Kidney capillary endothelial cell (primary cell): ENCODE results near the gene BLTP3B.

Experiments used
- DNase-seq: peaks from one replicate; pipeline ENCODE4 v3.0.0-alpha.2; 2018; ENCODE audit warnings: low spot score

BLTP3B gene

DNA sequence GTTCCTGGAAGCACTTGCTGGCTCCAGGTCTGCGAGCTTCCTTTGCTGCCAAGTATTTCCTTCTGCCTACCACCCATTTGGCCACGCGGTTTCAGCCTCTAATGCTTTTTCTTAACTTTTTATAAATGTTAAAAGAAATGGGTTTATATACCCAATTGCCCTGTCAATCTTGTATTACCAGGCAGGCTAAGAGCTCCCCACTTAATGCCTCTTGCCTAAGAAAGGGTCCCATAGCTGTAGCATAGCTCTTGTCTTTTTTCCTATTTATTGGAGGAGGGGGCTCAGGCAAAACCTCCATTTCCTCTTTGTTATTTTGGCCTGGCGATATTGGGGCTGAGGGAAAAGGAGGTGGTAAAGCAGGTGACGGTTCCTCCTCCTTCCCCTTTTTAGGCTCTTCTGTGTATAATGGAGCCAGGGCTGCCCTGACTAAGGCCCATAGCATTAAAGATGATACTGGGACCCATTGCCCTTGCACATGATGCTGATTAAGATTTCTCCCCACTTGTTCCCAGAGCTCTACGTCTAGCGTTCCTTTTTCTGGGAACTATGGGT lies 21.6 kb upstream of the BLTP3B start:
- DNase-seq: no peak

DNA sequence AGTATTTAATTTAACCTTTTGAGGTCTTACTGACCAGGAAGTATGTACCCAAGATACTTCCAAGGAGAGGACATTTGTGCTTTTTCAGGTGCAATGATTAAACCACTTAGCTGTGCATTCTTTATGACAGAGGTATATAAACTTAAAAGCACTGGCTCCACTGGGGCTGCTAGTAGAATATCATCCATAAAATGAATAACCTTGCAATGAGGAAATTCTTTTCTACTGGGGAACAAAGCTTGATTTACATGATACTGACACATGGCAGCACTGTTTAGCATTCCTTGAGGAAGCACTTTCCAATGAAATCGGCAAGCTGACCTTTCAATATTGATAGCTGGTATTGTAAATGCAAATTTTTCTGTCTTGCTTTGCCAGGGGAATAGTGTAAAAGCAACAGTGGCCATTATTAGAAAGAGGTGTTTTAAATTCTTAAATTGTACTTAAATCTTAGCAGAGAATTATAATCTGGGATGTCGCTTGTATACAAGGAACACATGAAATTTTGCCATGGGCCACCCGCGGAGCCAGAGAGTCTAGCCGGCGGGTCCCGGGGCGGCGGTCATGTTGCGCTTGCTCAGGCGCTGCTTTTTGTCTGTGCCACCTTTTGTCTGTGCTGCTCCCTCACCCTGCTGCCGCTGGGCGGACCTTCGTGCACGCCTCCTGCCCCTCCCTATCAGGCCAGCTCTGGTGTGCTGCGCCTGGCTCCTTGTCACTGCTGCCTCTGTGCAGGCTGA lies 20.9 kb upstream of the BLTP3B start:
- peak; percentile 38 for DNase-seq

DNA sequence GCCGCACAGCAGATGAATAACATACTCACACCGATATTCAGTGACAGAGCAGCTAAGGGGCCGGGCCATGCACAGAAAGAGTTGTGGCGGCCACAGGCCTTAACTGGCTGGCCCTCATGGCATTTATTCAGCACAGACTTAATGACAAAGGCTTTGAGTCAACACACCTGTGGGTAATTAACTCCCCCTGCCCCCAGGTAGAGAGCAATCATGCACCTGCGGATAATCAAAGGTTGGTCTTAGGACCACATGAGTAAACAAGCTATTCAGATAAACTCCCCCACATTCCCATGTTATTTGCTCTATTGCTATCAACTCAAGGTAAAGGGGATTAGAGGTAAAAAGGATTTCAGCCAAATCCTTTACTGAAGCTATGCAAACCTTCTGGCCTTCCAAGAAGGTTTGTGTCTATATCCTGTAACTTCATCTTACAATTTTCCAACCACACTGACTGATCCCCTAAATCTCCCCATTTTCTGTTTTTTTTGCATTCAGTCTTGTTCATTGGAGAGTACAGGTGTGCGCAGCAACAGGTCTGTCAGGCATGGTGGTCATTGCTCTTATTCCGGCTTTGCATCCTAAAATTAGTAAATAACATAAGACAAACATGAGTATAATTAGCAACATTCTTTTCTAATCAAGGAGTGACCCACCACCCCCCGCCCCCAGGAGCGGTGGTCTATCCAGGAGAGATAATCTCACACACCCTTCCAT lies 16.9 kb upstream of the BLTP3B start:
- DNase-seq: no peak

DNA sequence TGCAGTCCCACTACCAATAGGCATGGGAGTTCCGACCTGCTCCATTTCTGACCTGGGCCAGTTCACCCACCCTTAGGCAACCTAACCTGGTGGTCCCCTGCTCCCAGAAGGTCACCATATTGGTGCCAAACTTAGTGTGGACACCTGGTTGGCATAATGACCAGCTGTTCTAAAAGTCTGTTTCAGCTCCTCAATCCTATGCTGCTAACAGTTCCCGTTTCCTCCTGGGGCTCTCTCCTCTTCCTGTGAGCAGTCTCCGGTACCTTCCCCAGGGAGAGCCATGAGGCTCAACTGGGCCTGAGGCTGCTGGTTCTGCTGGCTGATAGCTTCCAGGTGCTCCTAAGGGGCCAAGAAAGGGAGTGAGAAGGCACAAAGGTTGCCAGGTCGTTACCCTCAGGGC lies 15.9 kb upstream of the BLTP3B start:
- no peak for DNase-seq

DNA sequence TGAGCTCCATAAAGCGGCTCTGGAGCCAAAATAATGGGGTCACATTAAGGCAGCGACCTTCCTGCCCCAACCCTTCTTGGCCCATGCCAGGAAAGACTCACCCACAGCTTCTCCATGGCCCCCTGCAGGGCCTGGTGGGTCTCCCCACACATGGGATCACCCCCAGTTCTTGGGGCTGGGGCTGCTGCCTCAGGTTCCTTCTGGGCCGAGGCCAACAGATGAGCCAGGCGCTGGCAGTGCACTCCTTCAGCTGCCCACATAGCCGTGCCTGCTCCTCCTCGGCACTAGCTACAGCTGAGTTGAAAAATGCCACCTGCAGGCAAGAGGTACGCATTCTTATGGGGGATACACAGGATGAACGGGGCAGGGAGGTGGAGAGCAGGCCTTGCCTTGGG lies 14.8 kb upstream of the BLTP3B start:
- no peak for DNase-seq

DNA sequence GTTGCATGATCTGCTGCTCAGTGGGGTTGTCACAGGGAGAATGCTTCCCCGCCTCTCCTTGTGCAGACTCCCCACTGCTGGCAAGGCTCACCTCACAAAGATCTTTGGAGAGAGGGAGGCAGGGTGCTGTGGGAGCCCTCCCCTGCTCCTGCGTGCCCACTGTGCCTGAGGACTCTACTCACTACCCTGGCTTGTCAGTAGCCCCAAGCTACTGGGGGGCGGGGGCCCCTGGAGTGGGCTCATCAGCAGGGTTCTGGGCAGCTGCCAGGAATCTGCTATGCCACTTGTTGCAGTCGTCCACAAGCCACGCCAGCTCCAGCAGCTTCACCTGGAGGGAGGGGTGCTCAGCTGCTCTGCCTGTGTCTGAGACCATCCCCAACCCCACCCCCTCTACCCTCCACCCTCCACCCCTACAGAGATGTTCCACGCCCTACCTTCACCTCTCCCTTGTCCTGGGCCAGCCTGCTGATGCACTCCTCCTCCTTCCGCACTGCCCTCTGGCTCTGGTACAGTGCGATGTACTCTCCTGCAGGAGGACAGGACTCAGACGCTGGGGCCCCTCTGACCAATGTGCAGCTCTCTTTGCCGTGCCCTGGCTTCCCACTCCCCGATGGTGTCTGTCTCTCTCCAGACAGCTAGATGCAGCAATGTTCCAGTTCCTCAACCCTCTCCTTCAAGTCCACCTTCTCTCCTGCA lies 14.2 kb upstream of the BLTP3B start:
- no peak for DNase-seq

DNA sequence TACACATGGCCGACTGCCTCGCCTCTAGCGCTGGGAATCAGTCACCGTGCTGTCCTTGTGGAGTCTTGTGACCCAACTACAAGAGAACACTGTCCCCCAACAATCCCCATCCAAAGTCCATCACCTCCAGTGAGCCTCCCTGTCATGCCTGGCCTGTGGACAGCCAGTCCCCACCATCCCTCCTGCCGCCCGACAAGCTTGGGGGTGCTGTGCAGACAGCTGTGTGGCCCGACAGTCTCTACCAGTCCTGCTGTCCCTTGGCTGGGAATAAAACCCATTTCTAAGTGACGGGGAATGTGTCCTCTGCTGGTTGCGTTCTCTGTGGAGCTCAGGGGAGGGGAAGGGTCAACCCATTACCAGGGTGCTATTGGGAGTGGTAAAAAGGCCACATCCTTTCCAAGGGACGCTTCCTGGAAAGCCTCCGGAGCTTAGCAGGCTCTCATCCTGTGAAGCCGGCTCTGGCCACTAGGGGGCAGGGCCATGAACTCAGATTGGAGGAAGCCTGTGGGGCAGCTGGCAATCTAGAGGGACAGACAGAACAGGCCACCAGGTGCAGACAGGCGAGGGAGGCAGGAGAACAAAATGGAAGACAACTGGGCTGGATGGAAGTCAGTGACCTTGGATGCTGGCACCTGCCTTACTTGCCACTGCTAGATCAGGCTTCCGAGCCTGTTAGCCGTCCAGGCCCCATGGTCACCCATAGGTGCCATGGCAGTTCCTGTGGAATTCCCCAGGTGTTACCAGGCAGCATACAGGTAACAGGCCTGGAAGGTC lies 12.0 kb upstream of the BLTP3B start:
- peak; percentile 63 for DNase-seq

DNA sequence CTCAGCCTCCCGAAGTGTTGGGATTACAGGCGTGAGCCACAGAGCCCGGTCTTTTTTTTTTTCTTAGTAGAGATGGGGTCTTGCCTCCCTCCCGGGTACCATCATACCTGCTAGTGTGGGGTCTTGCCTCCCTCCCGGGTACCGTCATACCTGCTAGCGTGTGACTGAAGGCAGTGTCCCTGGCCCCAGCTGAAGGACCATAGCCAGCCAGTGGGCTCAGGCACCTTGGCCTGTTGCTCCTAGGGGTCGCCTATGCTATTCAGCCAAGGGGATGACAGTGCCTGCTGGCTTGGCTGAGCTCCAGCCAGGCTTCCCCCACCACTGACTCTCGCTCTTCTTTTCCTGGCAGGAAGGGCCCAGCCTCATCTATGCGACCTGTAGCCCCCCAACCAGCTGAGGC lies 10.5 kb upstream of the BLTP3B start:
- DNase-seq: no peak

DNA sequence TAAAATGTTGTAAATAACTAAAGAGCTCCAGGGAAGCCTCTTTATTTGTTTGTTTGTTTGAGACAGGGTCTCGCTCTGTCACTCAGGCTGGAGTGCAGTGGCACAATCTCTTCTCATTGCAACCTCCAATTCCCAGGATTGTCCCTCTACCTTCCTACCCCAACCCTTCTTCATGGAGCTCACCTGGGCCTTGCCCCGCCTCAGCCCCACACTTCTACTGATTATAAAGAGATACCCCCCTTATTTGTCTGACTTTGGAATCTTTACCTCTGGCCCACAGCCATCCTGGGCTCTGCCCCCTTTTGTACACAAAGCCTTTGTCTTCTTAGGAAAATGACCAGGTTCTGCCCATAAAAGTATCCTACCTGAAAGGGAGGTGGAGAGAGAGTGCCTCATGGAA lies 9.1 kb upstream of the BLTP3B start:
- no peak for DNase-seq

DNA sequence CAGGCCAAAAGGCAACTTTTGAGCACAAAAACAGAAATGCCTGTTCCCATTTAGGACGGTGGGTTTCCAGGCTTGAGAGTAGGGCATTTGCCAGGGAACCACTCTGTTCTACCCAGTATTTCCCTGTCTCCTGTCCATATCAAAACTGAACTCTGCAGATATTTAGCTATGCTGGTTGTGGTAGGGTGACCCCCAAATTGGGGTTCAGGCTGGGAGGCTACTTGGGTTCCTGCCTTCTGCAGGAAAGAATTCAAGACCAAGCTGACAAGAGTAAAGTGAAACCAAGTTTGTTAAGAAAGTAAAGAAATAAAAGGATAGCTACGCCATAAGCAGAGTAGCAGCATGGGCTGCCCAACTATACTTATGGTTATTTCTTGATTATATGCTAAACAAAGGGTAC lies 3.6 kb upstream of the BLTP3B start:
- DNase-seq: no peak

DNA sequence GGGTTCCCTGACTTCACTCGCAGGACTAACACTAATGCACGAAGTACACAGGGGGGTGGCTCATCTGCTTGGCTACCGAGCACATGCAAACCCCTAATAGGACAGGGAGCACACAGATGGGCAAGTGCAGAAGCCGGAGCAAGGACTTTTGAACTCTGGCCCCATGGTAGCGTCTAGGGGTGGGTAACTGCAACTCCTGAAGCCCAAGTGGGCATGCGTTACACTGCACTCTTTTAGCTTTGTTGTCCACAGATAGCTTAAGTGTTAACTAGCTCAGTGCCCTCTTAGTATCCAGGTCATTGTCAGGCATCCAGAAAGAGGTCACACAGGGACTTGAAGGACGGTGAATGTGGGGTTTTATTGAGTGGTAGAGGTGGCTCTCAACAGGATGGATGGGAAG lies 3.0 kb upstream of the BLTP3B start:
- DNase-seq: no peak

DNA sequence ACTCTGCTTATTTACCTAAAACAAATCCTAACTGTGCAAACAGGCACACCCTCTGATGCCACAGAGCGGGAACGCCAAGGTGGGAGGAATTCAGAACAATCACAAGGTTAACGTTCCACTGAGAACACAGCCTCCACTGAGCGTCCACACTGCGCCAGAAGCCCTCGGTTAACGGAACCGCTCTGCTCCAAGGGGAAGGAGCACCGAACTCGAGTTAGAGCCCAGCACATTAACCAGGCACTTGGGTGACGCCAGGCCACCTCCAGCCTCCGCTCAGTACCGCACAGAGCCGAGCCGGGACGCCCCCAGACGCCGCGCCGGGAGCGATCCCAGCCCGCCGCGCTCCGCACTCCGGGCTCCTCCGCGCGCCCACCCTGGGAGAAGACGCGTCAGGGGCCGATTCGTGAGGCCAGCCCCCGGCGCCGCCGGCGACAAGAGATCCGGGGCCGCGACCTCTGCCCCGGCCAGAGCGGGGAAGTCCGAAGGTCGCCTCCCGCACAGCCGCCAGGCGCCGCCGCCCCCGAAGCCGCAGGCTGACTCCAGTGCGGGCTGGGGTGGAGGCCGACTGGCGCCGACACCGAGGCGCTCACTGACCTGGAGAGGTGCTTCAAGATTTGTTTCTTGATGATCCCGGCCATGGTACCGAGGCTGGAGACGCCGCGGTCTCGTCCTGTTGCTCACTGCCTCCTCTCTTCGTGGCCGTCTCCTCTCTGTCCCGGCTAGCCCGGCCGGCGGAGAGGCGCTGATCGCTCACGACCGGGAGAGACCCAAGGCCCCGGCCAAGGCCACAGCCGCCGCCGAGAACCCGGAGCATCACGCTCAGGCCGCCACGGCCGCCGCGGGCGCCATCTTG lies 450 bp downstream of the BLTP3B start:
- peak; percentile 50 for DNase-seq

DNA sequence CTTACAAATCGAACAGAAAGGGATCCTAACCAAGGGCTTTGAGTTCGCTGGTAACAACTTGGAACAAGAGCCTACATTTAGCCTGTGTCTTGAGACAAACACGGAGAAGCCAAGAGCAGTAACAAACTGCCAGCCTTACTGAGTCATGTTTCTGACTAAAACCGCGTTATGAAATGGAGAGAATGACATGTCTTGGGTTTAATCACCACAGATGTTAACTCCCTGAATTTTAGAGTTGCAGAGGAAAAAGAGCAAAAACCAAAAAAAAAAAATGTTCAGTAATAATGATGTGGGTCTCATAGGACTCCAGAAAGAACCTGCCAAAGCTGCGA lies 1.0 kb downstream of the BLTP3B start:
- peak; percentile 56 for DNase-seq

DNA sequence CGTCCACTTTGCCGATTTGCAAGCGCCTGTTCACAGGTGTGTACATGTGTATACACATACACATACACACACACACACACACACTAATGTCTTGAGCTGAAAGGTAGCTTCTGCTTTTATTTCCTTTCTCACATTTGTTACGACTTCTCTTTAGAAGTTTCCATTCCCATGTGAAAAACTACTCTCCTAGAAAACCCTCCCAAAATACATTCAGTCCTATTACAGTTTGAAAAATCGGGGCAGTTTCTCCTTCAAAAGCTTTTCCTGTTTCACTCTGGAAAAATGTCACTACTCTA lies 3.9 kb downstream of the BLTP3B start:
- DNase-seq: no peak

DNA sequence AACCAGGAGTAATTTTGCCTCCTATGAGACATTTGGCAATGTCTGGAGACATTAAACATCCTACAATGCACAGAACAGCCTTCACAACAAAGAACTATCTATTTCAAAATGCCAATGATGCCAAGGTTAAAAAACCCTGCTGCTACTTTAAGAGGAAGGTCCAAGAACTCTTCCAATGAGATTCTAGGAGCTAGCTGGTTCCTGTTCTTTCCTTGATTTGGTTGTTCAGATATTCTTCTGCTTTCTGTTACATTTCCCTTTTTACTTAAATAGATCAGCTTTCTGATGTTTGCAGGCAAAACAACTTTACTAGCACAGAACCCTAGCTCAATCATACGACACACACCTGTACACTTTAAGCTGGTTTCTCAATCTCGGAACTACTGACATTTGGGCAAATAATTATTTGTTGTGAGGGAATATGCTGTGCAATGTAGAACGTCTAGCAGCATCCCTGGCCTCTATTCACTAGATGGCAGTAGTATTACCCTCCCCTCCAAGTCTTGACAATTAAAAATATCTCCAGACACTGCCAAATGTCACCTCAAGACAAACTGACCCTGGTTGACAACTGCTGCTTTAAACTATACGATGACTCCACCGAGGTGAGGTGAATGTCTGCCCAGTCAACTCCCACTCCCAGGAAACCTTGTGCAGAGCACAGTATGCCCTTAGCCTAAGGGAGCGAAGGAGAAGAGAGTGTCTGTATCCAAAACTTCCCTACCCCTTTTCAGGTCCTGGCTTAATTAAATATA lies 4.4 kb downstream of the BLTP3B start:
- DNase-seq: no peak

DNA sequence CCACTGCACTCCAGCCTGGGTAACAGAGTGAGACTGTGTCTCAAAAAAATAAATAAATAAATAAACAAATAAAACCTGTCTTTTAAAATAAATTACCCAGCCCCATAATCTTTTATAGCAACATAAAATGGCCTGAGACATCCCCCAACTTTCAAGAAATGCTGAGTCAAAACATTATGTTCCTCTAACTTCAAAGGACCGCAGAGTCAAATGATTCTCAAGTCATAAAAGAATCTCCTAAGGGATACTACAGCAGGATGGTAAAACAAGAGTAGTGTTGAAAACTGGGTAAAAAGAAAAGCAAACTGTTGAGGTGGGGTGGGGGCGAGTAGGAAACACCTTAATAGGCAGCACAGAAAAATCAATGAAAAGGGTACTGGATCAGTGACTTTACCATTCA lies 9.5 kb downstream of the BLTP3B start:
- DNase-seq: no peak

DNA sequence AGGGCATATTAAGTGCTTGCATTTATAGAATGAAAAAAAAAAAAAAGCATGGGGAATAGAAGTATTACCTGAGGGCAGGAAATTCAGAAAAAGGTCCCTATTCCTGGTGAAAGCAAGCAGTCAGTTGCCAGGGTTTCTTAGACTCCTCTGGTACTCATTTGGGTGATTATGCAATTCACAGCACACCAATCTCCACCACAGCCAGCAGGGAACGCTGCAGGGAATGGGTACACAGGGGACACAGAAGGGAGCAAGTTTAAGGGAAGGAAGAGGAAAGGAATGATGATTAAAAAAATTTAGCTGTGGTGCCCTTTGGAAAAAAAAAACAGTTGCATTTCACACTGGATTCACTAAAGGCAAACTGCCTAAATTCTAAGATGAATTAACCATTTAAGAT lies 14.2 kb downstream of the BLTP3B start:
- no peak for DNase-seq

DNA sequence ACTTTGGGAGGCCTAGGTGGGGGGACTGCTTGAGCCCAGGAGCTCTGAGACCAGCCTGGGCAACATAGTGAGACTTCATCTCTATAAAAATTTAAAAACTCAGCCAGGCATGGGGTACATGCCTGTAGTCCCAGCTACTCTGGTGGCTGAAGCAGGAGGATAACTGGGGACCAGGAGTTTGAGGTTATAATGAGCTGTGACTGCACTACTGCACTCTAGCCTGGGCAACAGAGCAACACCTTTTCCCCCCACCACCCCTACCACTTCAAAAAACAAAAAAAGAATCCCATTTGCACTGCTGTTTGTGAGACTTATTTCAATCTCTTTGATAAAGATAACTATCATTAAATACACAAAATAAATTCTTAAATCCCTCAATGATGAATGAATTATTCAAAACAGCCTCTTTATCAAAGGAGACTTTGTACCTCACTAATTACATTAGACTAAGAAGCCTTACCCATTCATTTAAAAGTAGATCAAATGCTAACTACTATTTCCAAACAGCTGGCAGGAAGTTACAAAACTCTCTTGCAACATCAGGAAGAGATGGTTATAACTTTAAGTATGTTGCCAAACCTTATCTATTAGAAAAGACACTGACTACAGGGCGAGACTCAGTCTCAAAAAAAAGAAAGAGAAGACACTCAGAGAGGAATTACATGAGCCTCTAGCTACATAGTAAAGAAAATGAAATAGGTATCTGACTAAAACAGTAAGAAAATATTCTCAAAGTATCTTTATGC lies 14.7 kb downstream of the BLTP3B start:
- DNase-seq: no peak

DNA sequence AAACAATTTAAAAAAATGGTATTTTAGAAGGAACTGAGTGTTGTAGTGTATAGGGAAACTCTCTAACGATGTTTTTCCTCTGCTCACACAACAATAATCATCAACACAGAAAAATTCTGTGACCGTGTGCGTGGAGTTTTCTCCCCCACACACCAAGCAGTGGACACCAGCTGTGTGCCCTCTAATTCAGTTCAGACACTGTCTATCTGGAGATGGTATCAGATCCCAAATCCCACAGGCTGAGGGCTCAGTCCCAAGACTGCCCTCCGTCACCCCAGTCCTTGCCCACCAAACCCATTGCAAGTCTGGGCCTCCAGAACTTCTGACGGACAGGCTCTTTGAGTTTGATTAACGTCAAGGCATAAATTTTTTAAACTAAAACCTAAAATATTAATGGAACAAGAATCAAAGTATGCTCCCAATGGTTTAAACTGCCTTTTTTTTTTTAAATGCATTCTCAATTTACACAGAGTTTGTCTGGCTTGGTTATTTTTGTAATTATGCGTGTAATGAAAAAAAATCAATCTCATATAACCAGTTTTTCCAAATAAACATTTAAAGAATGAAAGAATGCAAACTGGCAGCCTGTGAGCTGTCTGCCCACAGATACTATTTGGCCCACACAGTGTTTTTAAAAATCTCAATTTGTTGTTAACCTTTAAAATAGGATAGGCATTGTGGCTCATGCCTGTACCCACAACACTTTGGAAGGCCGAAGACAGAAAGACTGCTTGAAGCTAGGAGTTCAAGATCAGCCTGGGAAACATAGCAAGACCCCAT lies 19.2 kb downstream of the BLTP3B start:
- no peak for DNase-seq
